OCI-LY3 (cell line): ENCODE data around the gene HOXC11.

ENCODE experiments used
- H2AFZ ChIP-seq: fragments of 200-600, 300-600 bp; shearing (Covaris generic); 2 replicates; pipeline ENCODE4 v1.6.0; 2014; ENCODE audit warnings: antibody characterized with exemption, low read depth, low read length
- H3K27ac ChIP-seq: fragments of 200-600, 300-600 bp; sonication (generic); 2 replicates; pipeline ENCODE4 v1.5.1; 2014; ENCODE audit warnings: mild to moderate bottlenecking, low read length, moderate library complexity, mixed read lengths
- H3K27me3 ChIP-seq: fragments of 200-600, 300-600 bp; sonication (generic); 2 replicates; pipeline ENCODE4 v1.6.1; 2014; ENCODE audit warnings: low read depth, low read length, mixed read lengths
- H3K36me3 ChIP-seq: fragments of 200-600, 300-600 bp; sonication (generic); replicated peaks from 2 replicates; pipeline ENCODE3; 2014; ENCODE audit warnings: low read depth, low read length, mixed read lengths
- H3K4me1 ChIP-seq: fragments of 300-600, 200-600 bp; sonication (generic); 2 replicates; pipeline ENCODE4 v1.6.1; 2014; ENCODE audit warnings: low read length, mixed read lengths
- H3K4me2 ChIP-seq: fragments of 200-600, 300-600 bp; sonication (generic); 2 replicates; pipeline ENCODE4 v1.6.1; 2014; ENCODE audit warnings: low read length, mixed read lengths
- H3K4me3 ChIP-seq: fragments of 300-600, 200-600 bp; sonication (generic); 2 replicates; pipeline ENCODE4 v1.5.1; 2014; ENCODE audit warnings: antibody characterized with exemption, mild to moderate bottlenecking, low read length, moderate library complexity
- H3K79me2 ChIP-seq: fragments of 300-600, 200-600 bp; shearing (Covaris generic); 2 replicates; pipeline ENCODE4 v1.6.1; 2014; ENCODE audit warnings: mild to moderate bottlenecking, low read length, mixed read lengths
- H3K9ac ChIP-seq: fragments of 300-600, 200-600 bp; shearing (Covaris generic); 2 replicates; pipeline ENCODE4 v1.6.0; 2014; ENCODE audit warnings: mild to moderate bottlenecking, low read length, moderate library complexity
- H3K9me3 ChIP-seq: fragments of 200-600, 300-600 bp; shearing (Covaris generic); 2 replicates; pipeline ENCODE4 v1.6.1; 2014; ENCODE audit warnings: low read length, mixed read lengths; ENCODE audit not compliant: insufficient read depth
- H4K20me1 ChIP-seq: fragments of 200-600, 300-600 bp; sonication (generic); 2 replicates; pipeline ENCODE4 v1.6.1; 2016; ENCODE audit warnings: low read length, mixed read lengths; ENCODE audit not compliant: insufficient read depth
- EZH2phosphoT487 ChIP-seq: fragments of 200-600 bp; shearing (Covaris generic); IDR thresholded peaks from 2 replicates; pipeline ENCODE4 v1.6.1; 2018; ENCODE audit warnings: antibody characterized with exemption, mixed run types, low read depth
- TF ChIP-seq, protein P1 (sequence below): fragments of 200-600, 300-600 bp; sonication (generic); IDR thresholded peaks from 2 replicates; pipeline ENCODE4 v1.5.1; 2014; ENCODE audit warnings: antibody characterized with exemption, low read length, low read depth

Gene HOXC11

DNA sequence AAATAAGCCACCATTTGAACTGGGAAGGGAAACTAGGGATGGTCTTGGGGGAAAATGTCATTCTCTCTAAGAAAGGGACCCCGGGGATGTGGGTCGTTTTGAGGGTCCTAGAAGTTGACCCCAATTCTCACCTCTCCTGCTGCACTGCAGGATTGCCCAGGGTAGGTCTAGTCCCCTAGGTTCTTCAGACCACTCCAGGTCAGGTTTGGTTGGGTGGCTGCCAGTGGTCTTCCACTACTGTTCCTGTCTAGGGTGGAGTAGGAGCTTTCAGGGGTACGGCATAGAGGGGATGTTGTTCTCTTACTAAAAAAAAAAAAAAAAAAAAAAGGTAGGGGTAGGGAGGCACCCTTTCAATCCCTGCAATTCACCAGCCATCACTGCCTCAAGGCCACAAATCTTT, 43.1 kb downstream of the HOXC11 start:
- no peak for TF ChIP-seq EZH2phosphoT487
- TF ChIP-seq, protein P1, sequence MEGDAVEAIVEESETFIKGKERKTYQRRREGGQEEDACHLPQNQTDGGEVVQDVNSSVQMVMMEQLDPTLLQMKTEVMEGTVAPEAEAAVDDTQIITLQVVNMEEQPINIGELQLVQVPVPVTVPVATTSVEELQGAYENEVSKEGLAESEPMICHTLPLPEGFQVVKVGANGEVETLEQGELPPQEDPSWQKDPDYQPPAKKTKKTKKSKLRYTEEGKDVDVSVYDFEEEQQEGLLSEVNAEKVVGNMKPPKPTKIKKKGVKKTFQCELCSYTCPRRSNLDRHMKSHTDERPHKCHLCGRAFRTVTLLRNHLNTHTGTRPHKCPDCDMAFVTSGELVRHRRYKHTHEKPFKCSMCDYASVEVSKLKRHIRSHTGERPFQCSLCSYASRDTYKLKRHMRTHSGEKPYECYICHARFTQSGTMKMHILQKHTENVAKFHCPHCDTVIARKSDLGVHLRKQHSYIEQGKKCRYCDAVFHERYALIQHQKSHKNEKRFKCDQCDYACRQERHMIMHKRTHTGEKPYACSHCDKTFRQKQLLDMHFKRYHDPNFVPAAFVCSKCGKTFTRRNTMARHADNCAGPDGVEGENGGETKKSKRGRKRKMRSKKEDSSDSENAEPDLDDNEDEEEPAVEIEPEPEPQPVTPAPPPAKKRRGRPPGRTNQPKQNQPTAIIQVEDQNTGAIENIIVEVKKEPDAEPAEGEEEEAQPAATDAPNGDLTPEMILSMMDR, result no peak
- no peak overlapping the region for H3K27ac ChIP-seq
- no peaks in the 10 kb centered on the region for H3K79me2 ChIP-seq
- peaks cover 28% of the 10 kb centered on the region for H3K4me1 ChIP-seq
- peaks cover 16% of the 10 kb centered on the region; the same call in 1 of the 2 replicates for H3K27me3 ChIP-seq
- H3K9ac ChIP-seq, result no peak overlapping the region
- H3K9me3 ChIP-seq, result no peaks in the 10 kb centered on the region
- no peaks in the 10 kb centered on the region for H4K20me1 ChIP-seq
- no peak overlapping the region for H3K4me2 ChIP-seq
- no peak overlapping the region for H2AFZ ChIP-seq
- H3K36me3 ChIP-seq, result no peaks in the 10 kb centered on the region
- no peak overlapping the region for H3K4me3 ChIP-seq

DNA sequence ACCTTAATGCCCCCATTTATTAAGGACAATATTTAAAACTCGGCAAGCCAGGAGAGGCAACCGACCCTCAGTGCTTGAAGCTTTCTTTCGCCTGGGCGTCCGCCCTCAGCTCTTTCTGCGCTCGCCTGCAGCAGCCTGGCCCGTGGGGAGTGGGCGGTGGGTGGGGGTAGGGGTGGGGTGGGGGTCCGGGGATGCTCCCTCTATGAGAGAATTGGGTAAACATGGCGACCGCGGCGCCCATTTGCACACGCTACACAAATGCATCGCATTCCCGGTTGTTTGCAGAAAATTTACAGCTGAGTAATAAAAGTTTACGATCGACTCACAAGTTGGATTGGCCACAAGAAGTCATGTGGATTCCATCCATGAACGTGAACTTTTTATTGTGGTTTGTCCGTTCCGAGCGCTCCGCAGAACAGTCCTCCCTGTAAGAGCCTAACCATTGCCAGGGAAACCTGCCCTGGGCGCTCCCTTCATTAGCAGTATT, 43.6 kb downstream of the HOXC11 start:
- H3K4me3 ChIP-seq, result no peak overlapping the region; the same call in 1 of the 2 replicates

DNA sequence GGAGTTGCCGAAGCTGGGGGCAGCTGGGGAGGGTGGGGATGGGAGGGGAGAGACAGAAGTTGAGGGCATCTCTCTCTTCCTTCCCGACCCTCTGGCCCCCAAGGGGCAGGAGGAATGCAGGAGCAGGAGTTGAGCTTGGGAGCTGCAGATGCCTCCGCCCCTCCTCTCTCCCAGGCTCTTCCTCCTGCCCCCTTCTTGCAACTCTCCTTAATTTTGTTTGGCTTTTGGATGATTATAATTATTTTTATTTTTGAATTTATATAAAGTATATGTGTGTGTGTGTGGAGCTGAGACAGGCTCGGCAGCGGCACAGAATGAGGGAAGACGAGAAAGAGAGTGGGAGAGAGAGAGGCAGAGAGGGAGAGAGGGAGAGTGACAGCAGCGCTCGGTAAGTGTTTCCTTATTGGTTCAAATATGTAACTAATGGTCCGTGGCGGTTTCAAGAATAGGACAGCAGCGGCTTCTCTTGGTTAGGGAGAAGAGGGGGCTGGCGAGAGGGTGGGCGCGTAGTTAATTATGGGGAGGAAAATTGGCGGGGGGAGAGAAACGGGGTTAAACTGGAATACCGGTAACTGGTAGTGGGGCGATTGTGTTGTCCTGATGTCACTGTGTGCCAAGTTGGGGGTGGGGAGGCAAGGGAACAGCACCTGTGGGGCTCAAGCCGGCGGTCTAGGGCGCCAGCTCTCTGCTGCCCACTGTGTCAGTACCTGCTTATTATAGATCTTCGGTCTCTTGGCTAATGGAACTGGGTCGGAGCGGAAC, 44.3 kb downstream of the HOXC11 start:
- Histone ChIP-seq H3K9me3 (no peaks in the 10 kb centered on the region), H3K27me3 (0 out of 2 replicates have a peak, but pooled peaks cover 10% of the 10 kb centered on the region), H2AFZ (peak overlapping the region; percentile 62), H3K27ac (peak overlapping the region; percentile 78), H3K4me3 (peak overlapping the region; percentile 79), H3K79me2 (no peaks in the 10 kb centered on the region), H3K36me3 (no peaks in the 10 kb centered on the region), H3K4me2 (peak overlapping the region; percentile 83), H4K20me1 (no peaks in the 10 kb centered on the region), H3K4me1 (peaks cover 31% of the 10 kb centered on the region), H3K9ac (peak overlapping the region; percentile 78)
- TF ChIP-seq EZH2phosphoT487, result no peak
- TF ChIP-seq, protein P1, result peak; percentile 18; the same call in 1 of the 2 replicates

More for the DNA sequence above, 43.6 kb downstream of the HOXC11 start:
- Histone ChIP-seq H3K9me3 (no peaks in the 10 kb centered on the region), H3K27me3 (peaks cover 12% of the 10 kb centered on the region; the same call in 1 of the 2 replicates), H3K27ac (no peak overlapping the region), H3K9ac (no peak overlapping the region), H2AFZ (no peak overlapping the region), H3K79me2 (no peaks in the 10 kb centered on the region), H3K36me3 (no peaks in the 10 kb centered on the region), H4K20me1 (no peaks in the 10 kb centered on the region), H3K4me2 (peak overlapping the region; percentile 83; the same call in 1 of the 2 replicates), H3K4me1 (peaks cover 28% of the 10 kb centered on the region)
- TF ChIP-seq, protein P1, result no peak
- no peak for TF ChIP-seq EZH2phosphoT487

DNA sequence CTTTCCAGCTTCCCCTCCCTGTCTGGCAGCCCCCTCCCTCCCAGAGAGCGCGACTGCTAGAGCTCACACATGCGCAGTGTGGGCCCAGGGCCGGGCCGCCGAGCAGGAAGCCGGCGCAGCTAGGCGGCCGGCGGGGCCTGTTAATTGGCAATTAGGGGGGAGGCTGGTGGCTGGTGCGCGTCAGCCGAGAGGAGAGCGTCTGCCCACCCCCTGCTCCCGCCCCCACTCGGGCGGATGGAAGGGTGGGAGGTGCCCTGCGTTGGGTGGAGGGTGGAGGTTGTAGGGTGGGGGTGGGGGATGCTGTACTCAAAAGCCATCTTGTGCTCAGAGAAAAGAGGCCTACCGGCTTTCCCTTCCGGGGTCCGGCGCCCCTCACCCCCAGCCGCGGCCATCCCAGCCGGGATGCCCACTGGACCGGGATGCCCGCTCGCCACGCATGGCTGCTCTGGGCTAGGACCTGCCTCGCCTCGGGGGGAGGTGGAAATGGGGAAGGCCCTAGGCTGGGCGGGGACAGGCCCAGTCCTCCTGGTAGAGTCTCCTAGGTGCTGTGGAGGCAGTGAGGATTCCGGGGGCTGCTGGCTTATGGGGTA, 45.0 kb downstream of the HOXC11 start:
- H3K79me2 ChIP-seq, result no peaks in the 10 kb centered on the region
- peak overlapping the region; percentile 93 for H3K4me2 ChIP-seq
- H3K36me3 ChIP-seq, result no peaks in the 10 kb centered on the region
- TF ChIP-seq, protein P1, result no peak
- no peak for TF ChIP-seq EZH2phosphoT487
- H3K4me3 ChIP-seq, result peak overlapping the region; percentile 79
- peak overlapping the region; percentile 97 for H3K9ac ChIP-seq
- H3K9me3 ChIP-seq, result no peaks in the 10 kb centered on the region
- peak overlapping the region; percentile 62; the same call in 1 of the 2 replicates for H2AFZ ChIP-seq
- peak overlapping the region; percentile 78 for H3K27ac ChIP-seq
- H3K4me1 ChIP-seq, result peaks cover 38% of the 10 kb centered on the region
- H4K20me1 ChIP-seq, result no peaks in the 10 kb centered on the region
- H3K27me3 ChIP-seq, result 0 out of 2 replicates have a peak, but pooled peaks cover 7% of the 10 kb centered on the region
